K562 (cell line): ENCODE measurements around the gene KNG1. TPM values are rescaled to one million over a fixed set of nuclear protein-coding genes. Genes with fewer than 3 reads are reported as not detected.

Experiments
- ATAC-seq: fragments of 200-7000 bp; cut with Tn5 transposase; 3 replicates; pipeline ENCODE4 v1.9.1; 2020; ENCODE audit warnings: moderate library complexity
- BruUV-seq: library from RNA; stranded (reverse); fragments of 400-500 nt; replicated peaks from 2 replicates; lab custom pipeline; 2021; lab: Mats Ljungman, UMichigan
- CTCF ChIA-PET: fragments of 300-600 bp; formaldehyde crosslinking; extraction: SDS; loops from one replicate; lab custom pipeline; 2021; ENCODE audit warnings: low intra/inter-chr PET ratio; lab: Yijun Ruan, JAX
- POLR2A ChIA-PET: fragments of 300-600, 350-650 bp; sonication (Branson Sonifier 250); formaldehyde crosslinking; extraction: SDS; loops from one replicate; lab custom pipeline; 2021; ENCODE audit warnings: antibody characterized with exemption, inconsistent platforms; lab: Yijun Ruan, JAX
- DNase-seq, 4 experiments: peaks; one replicate each; pipeline versions ENCODE4 v3.0.0 to v3.0.0-alpha.2; 2011 to 2018; ENCODE audit warnings: low spot score in 3 of 4, mixed read lengths in 3 of 4; ENCODE audit errors: extremely low read depth in 1 of 4
- FAIRE-seq: peaks from 2 replicates; lab custom pipeline; 2011; peaks lifted over from hg19 to GRCh38; lab: Jason Lieb, UNC
- H2AFZ ChIP-seq: 2 replicates; pipeline ENCODE4 v1.6.0; 2011; ENCODE audit warnings: low read depth, low read length, control low read depth, inconsistent platforms
- H3K27ac ChIP-seq: fragments of 200-600 bp; 3 replicates; pipeline ENCODE4 v1.8.0; 2011; ENCODE audit warnings: low read depth, mild to moderate bottlenecking, control low read depth, inconsistent platforms, low read length, moderate library complexity, mixed read lengths; ENCODE audit errors: extremely low read depth
- H3K27me3 ChIP-seq, 2 experiments: fragments of 300-600 bp in 1 of 2; 2 replicates in 1 of 2; 3 replicates in 1 of 2; pipeline versions ENCODE4 v1.6.0 to v1.8.0; 2011; ENCODE audit warnings: inconsistent platforms in 2 of 2, low read length in 2 of 2, mild to moderate bottlenecking in 1 of 2, mixed read lengths in 1 of 2, moderate library complexity in 1 of 2; ENCODE audit not compliant: control insufficient read depth in 2 of 2, insufficient read depth in 2 of 2
- H3K36me3 ChIP-seq: fragments of 300-600 bp; 3 replicates; pipeline ENCODE4 v1.8.0; 2011; ENCODE audit warnings: mild to moderate bottlenecking, low read length, inconsistent platforms; ENCODE audit not compliant: control insufficient read depth, insufficient read depth
- H3K4me1 ChIP-seq, 2 experiments: fragments of 200-600 bp in 1 of 2; replicated peaks in 1 of 2; 2 replicates in 1 of 2; 3 replicates in 1 of 2; pipeline versions ENCODE4 v1.5.1 to v1.8.0; 2011; ENCODE audit warnings: inconsistent platforms in 2 of 2, low read length in 2 of 2, mild to moderate bottlenecking in 1 of 2, mixed read lengths in 1 of 2, moderate library complexity in 1 of 2; ENCODE audit not compliant: control insufficient read depth in 2 of 2, insufficient read depth in 2 of 2
- H3K4me2 ChIP-seq: 2 replicates; pipeline ENCODE4 v1.6.1; 2011; ENCODE audit warnings: low read length, control low read depth, inconsistent platforms, mixed read lengths; ENCODE audit not compliant: insufficient read depth
- H3K4me3 ChIP-seq: fragments of 200-600 bp; sonication (generic), shearing (Covaris generic); 2 replicates; pipeline ENCODE4 v1.5.1; 2016; ENCODE audit warnings: control low read depth, inconsistent platforms
- H3K79me2 ChIP-seq: fragments of 200-600 bp; 3 replicates; pipeline ENCODE4 v1.8.0; 2011; ENCODE audit warnings: low read length, inconsistent platforms; ENCODE audit not compliant: control insufficient read depth, insufficient read depth
- H3K9ac ChIP-seq, 2 experiments: 2 replicates each; pipeline versions ENCODE4 v1.6.0 to v1.6.1; 2011; ENCODE audit warnings: low read depth in 2 of 2, low read length in 2 of 2, control low read depth in 1 of 2, inconsistent platforms in 1 of 2, mild to moderate bottlenecking in 1 of 2, mixed read lengths in 1 of 2; ENCODE audit not compliant: insufficient read depth in 1 of 2
- H3K9me1 ChIP-seq: one replicate; pipeline ENCODE4 v1.6.0; 2011; ENCODE audit warnings: inconsistent platforms, mild to moderate bottlenecking, low read length, moderate library complexity; ENCODE audit not compliant: control insufficient read depth, insufficient read depth
- H3K9me3 ChIP-seq: replicated peaks from 2 replicates; pipeline ENCODE4 v1.5.1; 2011; ENCODE audit warnings: low read depth, low read length, inconsistent platforms; ENCODE audit not compliant: control insufficient read depth, insufficient read depth
- H4K20me1 ChIP-seq: replicated peaks from 2 replicates; pipeline ENCODE4 v1.6.1; 2011; ENCODE audit warnings: low read length, inconsistent platforms, mixed read lengths; ENCODE audit not compliant: control insufficient read depth, insufficient read depth
- BCLAF1 ChIP-seq, 2 experiments: fragments of 450-650 bp in 1 of 2; IDR thresholded peaks; 2 replicates each; pipeline ENCODE4 v1.6.1; 2011 to 2017; ENCODE audit warnings: low read depth in 2 of 2, antibody characterized with exemption in 1 of 2, borderline replicate concordance in 1 of 2, low read length in 1 of 2, mild to moderate bottlenecking in 1 of 2, mixed read lengths in 1 of 2; ENCODE audit not compliant: control insufficient read depth in 1 of 2
- LCOR ChIP-seq: sonication (generic); formaldehyde crosslinking; IDR thresholded peaks from 2 replicates; pipeline ENCODE4 v1.8.0; 2022; ENCODE audit warnings: mild to moderate bottlenecking, missing genetic modification reagents
- NFXL1 ChIP-seq: fragments of 450-650 bp; formaldehyde crosslinking; IDR thresholded peaks from 2 replicates; pipeline ENCODE4 v1.4.0; 2021; ENCODE audit warnings: mild to moderate bottlenecking
- PML ChIP-seq: IDR thresholded peaks from 2 replicates; pipeline ENCODE4 v1.6.1; 2012; ENCODE audit warnings: low read length, inconsistent platforms
- POLR2A ChIP-seq: fragments of 450-650 bp; conservative IDR thresholded peaks from 2 replicates; pipeline ENCODE4 v1.6.1; 2016
- RBFOX2 ChIP-seq: fragments of 200-400 bp; formaldehyde crosslinking; IDR thresholded peaks from 2 replicates; pipeline ENCODE4 v1.6.1; 2017; ENCODE audit warnings: low read depth, mild to moderate bottlenecking, low read length, moderate library complexity
- TCF7 ChIP-seq: sonication (generic); IDR thresholded peaks from 2 replicates; pipeline ENCODE4 v1.6.1; 2016; ENCODE audit warnings: antibody characterized with exemption, borderline replicate concordance
- TFAP4 ChIP-seq: sonication (generic); formaldehyde crosslinking; IDR thresholded peaks from 2 replicates; pipeline ENCODE4 v1.8.0; 2022; ENCODE audit warnings: missing genetic modification reagents, mild to moderate bottlenecking, moderate library complexity, borderline replicate concordance
- ZBTB5 ChIP-seq: fragments of 450-650 bp; IDR thresholded peaks from 2 replicates; pipeline ENCODE4 v1.6.1; 2017; ENCODE audit warnings: antibody characterized with exemption
- ZNF253 ChIP-seq: fragments of 250-450 bp; sonication (Bioruptor Pico); conservative IDR thresholded peaks from 2 replicates; pipeline ENCODE4 v1.6.1; 2021; ENCODE audit warnings: mild to moderate bottlenecking
- WGBS: fragments of 100-300 bp; shearing (Covaris generic); methylation state at CpG from one replicate; pipeline ENCODE4 v1.1.6; 2016; ENCODE audit warnings: low coverage, mixed read lengths; ENCODE audit not compliant: insufficient coverage; ENCODE audit errors: missing lambda C conversion rate; 5-methylcytosine and 5-hydroxymethylcytosine counted together
- in situ Hi-C: fragments of 300-500 bp; cut with MboI; formaldehyde crosslinking; loops from 4 replicates; pipeline ENCODE4 v1.15.0; 2018; ENCODE audit warnings: inconsistent platforms, mixed read lengths
- intact Hi-C: fragments of 100-400 bp; cut with micrococcal nuclease; formaldehyde crosslinking; loops from 2 replicates; pipeline ENCODE4 v1.14.2; 2022
- polyA plus RNA-seq, 8 experiments: library from polyadenylated mRNA; depleted of rRNA in 4 of 8; stranded (reverse) in 5 of 8; unstranded in 3 of 8; fragments of >200 nt; fragmentation: Nextera tagmentation in 2 of 8; fragmentation: Illumina TruSeq in 1 of 8; extraction: Ambion mirVana in 2 of 8; extraction: Trizol in 1 of 8; gene quantifications; 2 replicates each; pipeline versions ENCODE4 v1.2.1 to v1.2.3, GENCODE V29; 2011 to 2014; ENCODE audit warnings: inconsistent platforms in 1 of 8, missing spikeins in 1 of 8
- total RNA-seq, 7 experiments: library from RNA; depleted of rRNA in 6 of 7; stranded (reverse); fragments of >200 nt in 6 of 7; fragmentation: Illumina TruSeq in 2 of 7; extraction: Trizol in 2 of 7; gene quantifications; 2 replicates each; pipeline versions ENCODE4 v1.2.1 to v1.2.3, GENCODE V29; 2011 to 2021; ENCODE audit warnings: low replicate concordance in 1 of 7

Gene KNG1
- total and polyA plus RNA-seq, 9 of the 15 experiments (the other 6 are each of a cell fraction or from before 2014, with no cell fraction given), result 0.09 TPM; not detected in 8

- intact Hi-C loops, result no loop called here
- H3K9ac ChIP-seq, result peak overlapping the region in 1 of 2 experiments; percentile 100; a peak in 1 of 4 replicates
- TF ChIP-seq RBFOX2 (peak; percentile 64), NFXL1 (0 out of 2 replicates have a peak, but pooled peaks have one; percentile 35), LCOR (CRISPR knock-in tag) (peak; percentile 44; the same call in 1 of the 2 replicates), BCLAF1 (IDR thresholded peaks at IDR 0.05; ENCODE audit: borderline replicate concordance in 1 of 2, control insufficient read depth in 1 of 2, low read depth in 2 of 2, low read length in 1 of 2) (0 out of 4 replicates have a peak, but pooled peaks of 1 of the 2 experiments have one; percentile 6), PML (0 out of 2 replicates have a peak, but pooled peaks have one; percentile 16), TCF7 (no peak), ZBTB5 (no peak), POLR2A (peak; percentile 11; the same call in 1 of the 2 replicates), TFAP4 (CRISPR knock-in tag) (0 out of 2 replicates have a peak, but pooled peaks have one; percentile 1), ZNF253 (CRISPR knock-in tag) (0 out of 2 replicates have a peak, but pooled peaks have one; percentile 37)
- TF ChIP-seq, all 486 proteins: peak for 8
- no peak for FAIRE-seq
- ChIA-PET POLR2A (interaction anchor here (0.7 to 1.3 kb wide), 8 partner anchors 10 to 377 kb away, joined by 3 to 5 read pairs (median 3); no protein-coding TSS in a partner anchor), CTCF (no interaction called here)
- no TSS peak for BruUV-seq
- in situ Hi-C loops, result no loop called here
- ATAC-seq, result no peak
- Histone ChIP-seq H4K20me1 (peaks cover 65% of the 10 kb centered on the region), H3K9me1 (no peaks in the 10 kb centered on the region), H3K27me3 (no peaks in the 10 kb centered on the region), H3K9me3 (no peaks in the 10 kb centered on the region), H3K27ac (peak overlapping the region; percentile 6; the same call in 1 of the 3 replicates), H3K4me1 (peaks cover 4 to 18% of the 10 kb centered on the region in 2 experiments; a peak in 3 of 5 replicates), H2AFZ (no peak overlapping the region), H3K79me2 (peaks cover 62% of the 10 kb centered on the region), H3K4me3 (peak overlapping the region; percentile 81; the same call in 1 of the 2 replicates), H3K36me3 (peaks cover 93% of the 10 kb centered on the region), H3K4me2 (0 out of 2 replicates have a peak overlapping the region, but pooled peaks have one; percentile 99)
- 75% methylated on average over 15 of the region's 15 CpGs for WGBS
- peak in 1 of 4 experiments; percentile 14 for DNase-seq
These were observed 70.7 kb downstream of the KNG1 start for GRCh38 chr3:186787642-186788481.
